Right lobe of liver (tissue), 4 donors: ENCODE measurements around the gene PMF1.

Source experiments
- CTCF ChIP-seq, 4 donors: fragments of 200-600 bp in 3 of 4; fragments of 450-650 bp in 1 of 4; IDR thresholded peaks; one replicate each; pipeline versions ENCODE4 v1.5.1 to v1.8.0; 2016 to 2022; ENCODE audit warnings: antibody characterized with exemption in 4 of 4, mild to moderate bottlenecking in 2 of 4
- POLR2A ChIP-seq: fragments of 450-650 bp; IDR thresholded peaks from one replicate; pipeline ENCODE4 v1.6.1; 2017; ENCODE audit warnings: antibody characterized with exemption, mild to moderate bottlenecking
- donor health status: DM: no; HTN: no; CAD: no.
- donor health status: DM: no; HTN: no; CAD: no.
- donor health status: DM: no; HTN: yes; CAD: no.

- no peak for TF ChIP-seq CTCF (IDR thresholded peaks at IDR 0.05)
- TF ChIP-seq POLR2A = no peak
Observed at GRCh38 chr1:156194300-156194652, 18.5 kb upstream of the PMF1 start.
